Right forelimb (tissue), 1 donor: ENCODE results near the gene UBE2C.
"Not testable (repeated sequence)": the region's sequence is repeated elsewhere in the genome, so short reads cannot be mapped to it uniquely, and the experiment has no call there.

Source experiments
- DNase-seq: peaks from one replicate; pipeline ENCODE4 v3.0.0-alpha.2; 2018

The UBE2C gene

GRCh38 chr20:45812157-45813005 lies at the start of gene UBE2C:
Gene UBE2C (plus strand): TSS chr20:45812644. CDS start chr20:45812696, 52 bp downstream.
- DNase-seq: peak; percentile 96

DNA sequence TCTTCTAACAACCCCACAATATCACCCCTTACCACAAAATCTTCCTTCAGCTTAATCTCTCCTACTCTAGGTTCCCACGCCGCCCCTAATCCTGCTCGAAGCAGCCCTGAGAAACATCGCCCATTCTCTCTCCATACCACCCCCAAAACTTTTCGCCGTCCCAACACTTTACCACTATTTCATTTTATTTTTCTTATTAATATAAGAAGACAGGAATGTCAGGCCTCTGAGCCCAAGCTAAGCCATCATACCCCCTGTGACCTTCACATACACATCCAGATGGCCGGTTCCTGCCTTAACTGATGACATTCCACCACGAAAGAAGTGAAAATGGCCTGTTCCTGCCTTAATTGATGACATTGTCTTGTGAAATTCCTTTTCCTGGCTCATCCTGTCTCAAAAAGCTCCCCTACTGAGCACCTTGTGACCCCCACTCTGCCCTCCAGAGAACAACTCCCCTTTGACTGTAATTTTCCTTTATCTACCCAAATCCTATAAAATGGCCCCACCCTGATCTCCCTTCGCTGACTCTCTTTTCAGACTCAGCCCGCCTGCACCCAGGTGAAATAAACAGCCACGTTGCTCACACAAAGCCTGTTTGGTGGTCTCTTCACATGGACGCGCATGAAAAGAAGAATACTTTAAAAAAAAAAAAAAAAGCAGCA lies 47.7 kb upstream of the UBE2C start:
- DNase-seq: not testable (repeated sequence)

DNA sequence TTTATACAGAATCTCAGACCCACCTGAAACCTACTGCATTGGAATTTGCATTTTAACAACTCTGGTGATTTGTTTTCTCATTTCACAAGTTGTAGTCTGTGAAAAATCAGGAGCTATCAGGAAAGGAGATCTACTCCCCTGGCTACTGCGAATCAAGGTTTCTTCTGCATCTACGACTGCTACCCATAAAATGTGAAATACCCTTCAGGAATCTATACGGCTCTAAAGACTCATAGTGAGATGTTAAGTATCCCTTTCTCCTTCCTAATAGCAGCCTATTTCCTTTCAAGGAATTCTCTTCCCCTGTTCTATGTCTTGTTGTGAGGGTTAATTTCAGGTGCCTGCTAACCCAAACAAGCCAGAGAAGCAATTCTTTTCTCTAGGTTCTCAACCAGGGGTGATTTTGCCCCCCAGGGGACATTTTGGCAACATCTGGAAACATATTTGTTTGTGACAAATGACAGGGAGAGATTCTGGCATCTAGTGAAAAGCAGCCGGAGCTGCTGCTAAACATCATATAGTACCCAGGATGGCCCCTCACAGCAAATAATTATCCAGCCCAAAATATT lies 47.1 kb upstream of the UBE2C start:
- DNase-seq: no peak

- no peak for DNase-seq
Observed at GRCh38 chr20:45765980-45766379, 46.5 kb upstream of the UBE2C start.

DNA sequence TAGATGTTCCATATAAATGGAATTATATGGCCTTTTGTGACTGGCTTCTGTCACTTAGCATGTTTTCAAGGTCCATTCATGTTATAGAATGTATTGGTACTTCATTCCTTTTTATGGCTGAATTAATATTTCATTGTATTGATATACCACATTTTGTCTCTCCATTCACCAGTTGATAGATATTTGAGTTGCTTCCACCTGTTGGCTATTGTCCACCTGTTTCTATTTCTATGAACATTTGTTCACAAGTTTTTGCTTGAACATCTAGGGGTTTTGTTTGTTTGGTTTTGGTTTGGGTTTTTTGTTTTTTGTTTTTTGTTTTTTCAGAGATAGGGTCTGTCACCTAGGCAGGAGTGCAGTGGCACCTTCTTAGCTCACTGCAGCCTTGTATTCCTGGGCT lies 44.0 kb upstream of the UBE2C start:
- DNase-seq: no peak

- peak; percentile 85 for DNase-seq
Observed at GRCh38 chr20:45771182-45771759, 41.2 kb upstream of the UBE2C start.

GRCh38 chr20:45772693-45773092 lies 39.8 kb upstream of the UBE2C start:
- DNase-seq: no peak

DNA sequence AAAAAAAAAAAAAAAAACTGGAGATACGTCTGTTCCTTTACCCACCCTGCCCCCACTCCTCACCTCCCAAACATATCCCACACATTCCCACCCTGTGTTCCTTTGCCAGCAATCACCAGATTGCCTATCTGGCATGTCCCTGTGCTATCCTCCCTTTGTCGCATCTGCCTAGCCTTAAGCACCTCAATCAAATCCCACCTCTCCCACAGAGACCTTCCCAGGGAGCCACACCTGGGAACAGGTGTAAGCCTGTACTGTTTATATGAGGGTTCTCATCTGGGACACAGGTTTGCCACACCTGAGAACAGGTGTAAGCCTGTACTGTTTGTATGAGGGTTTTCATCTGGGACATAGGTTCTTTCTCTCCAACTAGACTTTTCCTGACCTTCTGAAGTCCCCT lies 37.5 kb upstream of the UBE2C start:
- no peak for DNase-seq

DNA sequence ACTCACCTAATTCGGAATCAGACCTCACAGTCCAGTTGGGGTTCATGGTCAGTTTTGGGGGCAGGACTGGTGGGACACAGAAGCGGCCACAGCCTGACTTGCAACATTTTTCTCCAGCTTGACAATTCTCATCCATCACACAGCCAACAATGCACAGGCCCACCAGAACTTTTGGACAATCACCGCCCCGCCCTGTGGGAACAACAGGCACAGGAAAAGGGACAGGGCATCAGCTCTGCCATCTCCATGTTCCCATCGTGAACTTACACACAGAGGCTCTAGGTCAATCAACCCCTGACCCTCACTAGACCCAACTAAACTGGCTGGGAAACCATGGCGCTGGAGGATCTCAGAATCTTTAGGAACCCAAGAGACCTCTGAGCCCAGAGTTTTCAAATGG lies 37.0 kb upstream of the UBE2C start:
- no peak for DNase-seq

- DNase-seq: no peak
Observed at GRCh38 chr20:45776931-45777330, 35.5 kb upstream of the UBE2C start.

DNA sequence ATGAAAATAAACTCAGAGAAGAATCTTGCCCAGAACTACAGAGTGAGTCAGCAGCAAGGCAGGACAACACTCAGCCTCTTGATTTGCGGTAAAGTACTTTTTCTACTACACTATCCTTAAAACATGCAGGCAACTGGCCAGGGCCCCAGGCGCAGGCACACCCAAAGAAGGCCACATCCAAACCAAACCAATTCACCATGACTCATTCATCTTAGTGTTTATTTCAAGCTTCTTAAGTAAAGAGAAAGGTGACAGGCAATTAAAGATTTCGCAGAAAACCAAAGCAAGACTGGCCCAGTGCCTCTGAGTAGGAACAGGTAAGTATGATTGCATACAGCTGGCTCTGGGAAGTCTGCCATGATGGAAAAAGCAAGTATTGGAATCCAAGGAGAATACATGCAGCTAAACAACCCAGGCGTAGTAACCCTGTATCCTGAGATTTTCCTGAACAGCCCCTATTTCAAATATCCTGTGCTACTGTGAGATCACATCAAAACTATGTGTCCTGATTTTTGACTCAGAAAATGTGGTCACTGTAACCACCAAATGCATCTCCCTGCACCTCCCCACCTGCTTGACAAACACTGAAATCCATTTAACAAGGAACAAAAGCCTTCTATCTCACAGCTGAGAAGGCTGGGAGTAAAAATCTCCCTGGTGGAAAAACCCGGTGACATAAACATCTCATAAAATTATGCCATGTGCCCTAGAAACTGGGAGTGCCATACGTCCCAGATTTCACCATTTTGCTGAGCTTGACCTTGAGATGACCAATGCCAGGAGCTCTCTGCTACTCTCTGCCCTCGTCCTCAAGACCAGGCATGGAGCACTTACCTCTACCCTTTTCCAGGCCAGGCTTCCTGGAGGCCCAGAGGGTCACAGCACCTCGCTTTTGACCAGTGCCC lies 33.2 kb upstream of the UBE2C start:
- DNase-seq: peak; percentile 87

- DNase-seq: no peak
Observed at GRCh38 chr20:45780159-45780558, 32.3 kb upstream of the UBE2C start.

- no peak for DNase-seq
Observed at GRCh38 chr20:45781391-45781931, 31.0 kb upstream of the UBE2C start.

- DNase-seq: no peak
Observed at GRCh38 chr20:45782890-45783289, 29.6 kb upstream of the UBE2C start.

GRCh38 chr20:45783656-45784294 lies 28.7 kb upstream of the UBE2C start:
- no peak for DNase-seq

- DNase-seq: no peak
Observed at GRCh38 chr20:45788351-45788750, 24.1 kb upstream of the UBE2C start.

DNA sequence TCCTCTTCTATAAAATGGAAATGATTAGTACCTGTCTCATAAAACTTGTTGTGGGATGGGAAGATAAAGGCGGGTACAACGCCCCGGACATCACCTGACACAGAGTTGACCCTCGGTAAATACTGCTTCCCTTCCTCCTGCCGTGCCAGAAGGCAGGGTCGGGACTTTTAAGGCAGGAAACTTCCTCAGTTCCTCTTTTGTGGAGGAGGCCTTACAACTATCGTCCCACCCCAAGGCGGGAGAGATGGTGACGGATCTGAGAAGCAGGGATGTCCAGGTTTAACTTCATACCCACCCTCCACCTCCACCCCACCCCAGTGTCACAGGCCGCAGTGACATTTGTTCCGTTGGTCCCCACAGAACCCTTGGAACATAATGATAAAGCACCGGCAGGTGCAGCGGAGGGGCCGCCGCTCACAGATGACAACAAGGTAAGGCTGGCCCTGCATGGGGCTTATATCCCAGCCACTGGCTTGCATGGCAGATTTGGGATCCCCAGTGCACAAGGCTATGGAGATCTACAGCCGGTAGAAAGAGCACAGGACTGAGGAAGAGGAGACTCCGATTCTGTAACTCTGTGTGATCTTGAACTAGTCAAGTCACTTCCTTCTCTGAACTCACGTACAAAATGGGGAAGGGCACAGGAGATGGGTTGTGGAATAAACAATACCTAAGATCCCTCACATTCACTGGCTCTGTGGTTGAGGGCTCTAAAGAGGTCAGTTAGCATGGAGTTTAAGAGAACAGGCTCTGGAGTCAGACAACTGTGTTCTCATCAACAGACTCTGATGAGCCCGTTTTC lies 19.9 kb upstream of the UBE2C start:
- DNase-seq: no peak

DNA sequence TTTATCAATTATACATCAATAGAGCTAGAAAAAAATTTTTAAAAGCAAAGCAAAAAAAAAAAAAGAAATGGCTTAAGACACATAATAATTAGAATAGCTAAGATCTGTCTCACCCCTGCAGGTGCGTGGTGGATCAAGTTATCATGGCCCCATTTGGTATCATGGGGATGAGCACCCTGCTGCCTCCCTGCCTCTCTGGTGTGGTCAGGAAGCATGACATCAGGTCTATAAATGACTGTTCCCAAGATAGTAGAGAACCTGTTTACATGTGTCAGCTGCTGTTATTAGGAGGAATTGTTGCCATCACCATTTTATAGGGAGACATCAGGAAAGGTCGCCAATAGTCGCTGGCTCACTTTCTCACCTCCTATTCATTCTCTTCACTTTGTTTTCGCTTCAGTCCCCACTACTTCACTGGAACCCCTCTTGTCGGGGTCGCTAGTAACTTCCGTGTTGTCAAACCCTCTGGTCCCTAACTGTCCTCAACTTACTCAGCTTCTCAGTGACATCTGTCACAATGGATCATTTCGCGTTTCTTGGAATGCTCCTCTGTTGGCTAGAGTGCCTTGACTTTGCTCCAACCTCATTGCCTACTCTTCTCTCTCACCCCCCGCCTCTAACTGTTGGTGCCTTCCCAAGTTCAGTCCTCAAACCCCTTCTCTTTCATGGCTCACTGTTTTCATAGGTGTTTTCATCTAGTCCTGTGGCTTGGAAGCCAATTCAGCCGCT lies 15.9 kb upstream of the UBE2C start:
- DNase-seq: no peak

DNA sequence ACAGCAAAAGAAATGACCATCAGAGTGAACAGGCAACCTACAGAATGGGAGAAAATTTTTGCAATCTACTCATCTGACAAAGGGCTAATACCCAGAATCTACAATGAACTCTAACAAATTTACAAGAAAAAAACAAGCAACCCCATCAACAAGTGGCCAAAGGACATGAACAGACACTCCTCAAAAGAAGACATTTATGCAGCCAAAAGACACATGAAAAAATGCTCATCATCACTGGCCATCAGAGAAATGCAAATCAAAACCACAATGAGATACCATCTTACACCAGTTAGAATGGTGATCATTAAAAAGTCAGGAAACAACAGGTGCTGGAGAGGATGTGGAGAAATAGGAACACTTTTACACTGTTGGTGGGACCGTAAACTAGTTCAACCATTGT lies 14.9 kb upstream of the UBE2C start:
- not testable (repeated sequence) for DNase-seq

GRCh38 chr20:45797955-45798354 lies 14.5 kb upstream of the UBE2C start:
- DNase-seq: not testable (repeated sequence)
